ENCODE data around the gene SPARC. TPM values are rescaled to one million over a fixed set of nuclear protein-coding genes. Genes with fewer than 3 reads are reported as not detected.

The SPARC gene, protein sequence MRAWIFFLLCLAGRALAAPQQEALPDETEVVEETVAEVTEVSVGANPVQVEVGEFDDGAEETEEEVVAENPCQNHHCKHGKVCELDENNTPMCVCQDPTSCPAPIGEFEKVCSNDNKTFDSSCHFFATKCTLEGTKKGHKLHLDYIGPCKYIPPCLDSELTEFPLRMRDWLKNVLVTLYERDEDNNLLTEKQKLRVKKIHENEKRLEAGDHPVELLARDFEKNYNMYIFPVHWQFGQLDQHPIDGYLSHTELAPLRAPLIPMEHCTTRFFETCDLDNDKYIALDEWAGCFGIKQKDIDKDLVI
- 4,086 and 4,089 TPM in 2 replicates for total RNA-seq
- polyA plus RNA-seq: 15,889 and 16,729 TPM in 2 replicates

- Histone ChIP-seq H3K9me3 (ENCODE audit: low read depth) (no peaks in the 10 kb centered on the region), H2AFZ (peak within 1 kb of the TSS; percentile 5), H3K4me2 (peak within 1 kb of the TSS; percentile 81), H3K9me2 (replicated peaks; ENCODE audit: insufficient read depth) (no peaks in the 10 kb centered on the region), H4K20me1 (ENCODE audit: insufficient read depth, poor library complexity, severe bottlenecking) (peaks cover 22% of the 10 kb centered on the region), H3K4me1 (ENCODE audit: insufficient read depth) (peaks cover 27% of the 10 kb centered on the region), H3K4me3 (peak within 1 kb of the TSS; percentile 66), H3K79me2 (peaks cover 43% of the 10 kb centered on the region), H3K27ac (peak within 1 kb of the TSS; percentile 99), H3K36me3 (replicated peaks; ENCODE audit: insufficient read depth, low read depth) (no peaks in the 10 kb centered on the region), H3K27me3 (no peaks in the 10 kb centered on the region)
- no peak for TF ChIP-seq EZH2 (IDR thresholded peaks at IDR 0.05; ENCODE audit: borderline replicate concordance)
- no peak for TF ChIP-seq EZH2phosphoT487 (IDR thresholded peaks at IDR 0.05; ENCODE audit: low read depth, severe bottlenecking, unreplicated experiment)
- no peak for TF ChIP-seq CTCF (IDR thresholded peaks at IDR 0.05; ENCODE audit: poor library complexity)
- 2% methylated on average over 18 of the region's 22 CpGs for WGBS (ENCODE audit: low lambda C conversion rate, missing lambda C conversion rate)
- peak; percentile 91 for DNase-seq (ENCODE audit: low spot score)
Measured at GRCh38 chr5:151686674-151687407, at the start of gene SPARC. TSS of gene SPARC (minus strand) at chr5:151686915. CDS start at chr5:151676188, 10,727 bp downstream.

DNA sequence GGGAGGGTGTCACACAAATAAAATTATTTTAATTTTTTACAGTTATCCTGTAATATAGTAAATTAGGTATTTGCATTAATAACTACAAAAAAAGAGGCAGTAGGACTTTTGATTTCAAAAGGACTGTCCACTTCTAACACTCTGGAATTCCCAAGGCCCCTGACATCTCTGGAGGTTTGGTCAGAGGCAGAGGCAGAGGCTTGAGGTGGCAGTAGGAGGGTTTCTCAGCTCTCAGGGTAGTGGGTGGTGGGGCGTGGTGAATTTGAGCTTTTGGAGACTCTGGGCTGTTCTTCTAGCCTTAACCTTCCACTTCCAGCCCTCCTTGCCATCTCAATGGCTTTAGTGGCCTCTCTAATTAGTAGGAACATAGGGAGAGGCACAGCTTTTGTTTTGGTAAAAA is 48.9 kb upstream of the SPARC start:
- H3K27ac ChIP-seq: no peak overlapping the region
- H3K27me3 ChIP-seq: no peaks in the 10 kb centered on the region
- TF ChIP-seq CTCF (IDR thresholded peaks at IDR 0.05; ENCODE audit: poor library complexity) (no peak), EZH2 (IDR thresholded peaks at IDR 0.05; ENCODE audit: borderline replicate concordance) (no peak), EZH2phosphoT487 (IDR thresholded peaks at IDR 0.05; ENCODE audit: low read depth, severe bottlenecking, unreplicated experiment) (no peak)
- H3K4me1 ChIP-seq (ENCODE audit: insufficient read depth): peaks cover 25% of the 10 kb centered on the region
- H3K79me2 ChIP-seq: no peaks in the 10 kb centered on the region
- H4K20me1 ChIP-seq (ENCODE audit: insufficient read depth, poor library complexity, severe bottlenecking): no peaks in the 10 kb centered on the region
- no peak overlapping the region for H2AFZ ChIP-seq
- DNase-seq (ENCODE audit: low spot score): no peak
- no peaks in the 10 kb centered on the region for H3K9me2 ChIP-seq (replicated peaks; ENCODE audit: insufficient read depth)
- H3K4me3 ChIP-seq: no peak overlapping the region
- H3K4me2 ChIP-seq: no peak overlapping the region
- no peaks in the 10 kb centered on the region for H3K9me3 ChIP-seq (ENCODE audit: low read depth)
- no peaks in the 10 kb centered on the region for H3K36me3 ChIP-seq (replicated peaks; ENCODE audit: insufficient read depth, low read depth)
- 94% methylated on average over 1 of the region's 1 CpG for WGBS (ENCODE audit: low lambda C conversion rate, missing lambda C conversion rate)

DNA sequence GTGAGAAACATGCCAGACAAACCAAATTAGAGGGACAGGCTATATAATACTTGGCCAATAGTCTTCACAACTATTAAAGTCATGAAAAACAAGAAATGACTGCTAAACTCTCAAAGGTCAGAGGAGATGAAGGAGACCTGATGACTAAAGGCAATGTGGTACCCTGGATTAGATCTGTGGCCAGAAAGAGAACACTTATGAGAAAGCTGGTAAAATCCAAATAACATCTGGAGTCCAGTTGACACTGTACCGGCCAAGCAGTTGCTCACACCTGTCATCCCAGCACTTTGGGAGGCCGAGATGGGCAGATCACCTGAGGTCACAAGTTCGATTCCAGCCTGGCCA is 47.3 kb upstream of the SPARC start:
- Histone ChIP-seq H3K9me3 (ENCODE audit: low read depth) (no peaks in the 10 kb centered on the region), H3K27ac (peak overlapping the region; percentile 13), H3K4me1 (ENCODE audit: insufficient read depth) (peaks cover 10% of the 10 kb centered on the region), H2AFZ (no peak overlapping the region), H3K27me3 (no peaks in the 10 kb centered on the region), H3K9me2 (replicated peaks; ENCODE audit: insufficient read depth) (no peaks in the 10 kb centered on the region), H4K20me1 (ENCODE audit: insufficient read depth, poor library complexity, severe bottlenecking) (no peaks in the 10 kb centered on the region), H3K36me3 (replicated peaks; ENCODE audit: insufficient read depth, low read depth) (no peaks in the 10 kb centered on the region), H3K4me2 (no peak overlapping the region), H3K4me3 (no peak overlapping the region), H3K79me2 (no peaks in the 10 kb centered on the region)
- no peak for DNase-seq (ENCODE audit: low spot score)
- no peak for TF ChIP-seq EZH2 (IDR thresholded peaks at IDR 0.05; ENCODE audit: borderline replicate concordance)
- no peak for TF ChIP-seq CTCF (IDR thresholded peaks at IDR 0.05; ENCODE audit: poor library complexity)
- no peak for TF ChIP-seq EZH2phosphoT487 (IDR thresholded peaks at IDR 0.05; ENCODE audit: low read depth, severe bottlenecking, unreplicated experiment)
- WGBS (ENCODE audit: low lambda C conversion rate, missing lambda C conversion rate): 94% methylated on average over 3 of the region's 3 CpGs

Data from hepatocyte (in vitro differentiated cells).